Endothelial cell of umbilical vein (primary cell): Measurements from ENCODE around the gene HDAC4. TPM values are rescaled to one million over a fixed set of nuclear protein-coding genes. Genes with fewer than 3 reads are reported as not detected.

Experiments
- BruUV-seq: library from RNA; stranded (reverse); fragments of 400-500 nt; replicated peaks from 2 replicates; lab custom pipeline; 2021; lab: Mats Ljungman, UMichigan
- CTCF ChIA-PET: fragments of 300-600, 350-600 bp; sonication (Branson Sonifier 250); formaldehyde crosslinking; loops from one replicate; lab custom pipeline; 2021; ENCODE audit warnings: antibody characterized with exemption, inconsistent platforms; lab: Charles Lee
- POLR2A ChIA-PET: fragments of 300-600, 350-600 bp; sonication (Branson Sonifier 250); formaldehyde crosslinking; loops from one replicate; lab custom pipeline; 2021; ENCODE audit warnings: antibody characterized with exemption, inconsistent platforms; lab: Charles Lee
- DNase-seq: peaks from one replicate; pipeline ENCODE4 v3.0.0-alpha.2; 2011; ENCODE audit warnings: low read depth, low spot score
- FAIRE-seq: peaks from 2 replicates; lab custom pipeline; 2011; peaks lifted over from hg19 to GRCh38; lab: Jason Lieb, UNC
- H2AFZ ChIP-seq: 2 replicates; pipeline ENCODE4 v1.6.0; 2012; ENCODE audit warnings: low read depth, low read length, control low read depth, inconsistent platforms
- H3K27ac ChIP-seq: 2 replicates; pipeline ENCODE4 v1.5.1; 2011; ENCODE audit warnings: low read depth, mild to moderate bottlenecking, control low read depth, low read length, moderate library complexity; ENCODE audit not compliant: insufficient read depth
- H3K27me3 ChIP-seq, 2 experiments: 2 replicates each; pipeline versions ENCODE4 v1.6.0 to v1.6.1; 2011; ENCODE audit warnings: low read length in 2 of 2, mixed read lengths in 1 of 2; ENCODE audit not compliant: control insufficient read depth in 2 of 2, insufficient read depth in 2 of 2
- H3K36me3 ChIP-seq, 2 experiments: 2 replicates in 1 of 2; 3 replicates in 1 of 2; pipeline ENCODE4 v1.5.1; 2011; ENCODE audit warnings: low read length in 2 of 2, mild to moderate bottlenecking in 1 of 2, moderate library complexity in 1 of 2; ENCODE audit not compliant: control insufficient read depth in 2 of 2, insufficient read depth in 2 of 2; ENCODE audit errors: extremely low read depth in 1 of 2
- H3K4me1 ChIP-seq: 3 replicates; pipeline ENCODE4 v1.5.1; 2011; ENCODE audit warnings: mild to moderate bottlenecking, low read length; ENCODE audit not compliant: control insufficient read depth, insufficient read depth; ENCODE audit errors: extremely low read depth
- H3K4me2 ChIP-seq: 2 replicates; pipeline ENCODE4 v1.6.1; 2011; ENCODE audit warnings: low read length, control low read depth, mixed read lengths; ENCODE audit not compliant: insufficient read depth
- H3K4me3 ChIP-seq, 3 experiments: fragments of 200-600 bp in 1 of 3; sonication (generic), shearing (Covaris generic) in 1 of 3; replicated peaks in 1 of 3; 2 replicates each; pipeline ENCODE4 v1.5.1; 2011 to 2016; ENCODE audit warnings: control low read depth in 3 of 3, low read length in 3 of 3, mild to moderate bottlenecking in 2 of 3, inconsistent platforms in 1 of 3, low read depth in 1 of 3, moderate library complexity in 1 of 3; ENCODE audit not compliant: insufficient read depth in 1 of 3
- H3K79me2 ChIP-seq: 2 replicates; pipeline ENCODE4 v1.6.0; 2012; ENCODE audit warnings: low read length, inconsistent platforms; ENCODE audit not compliant: control insufficient read depth, insufficient read depth
- H3K9ac ChIP-seq: replicated peaks from 2 replicates; pipeline ENCODE3; 2011; ENCODE audit warnings: low read length, control low read depth; ENCODE audit not compliant: insufficient read depth; ENCODE audit errors: extremely low read depth
- H3K9me1 ChIP-seq: replicated peaks from 3 replicates; pipeline ENCODE4 v1.6.0; 2011; ENCODE audit warnings: mild to moderate bottlenecking, low read length; ENCODE audit not compliant: control insufficient read depth, insufficient read depth; ENCODE audit errors: extremely low read depth
- H3K9me3 ChIP-seq: replicated peaks from 2 replicates; pipeline ENCODE4 v1.5.1; 2012; ENCODE audit warnings: low read length, inconsistent platforms; ENCODE audit not compliant: control insufficient read depth, insufficient read depth
- H4K20me1 ChIP-seq: replicated peaks from 2 replicates; pipeline ENCODE3; 2011; ENCODE audit warnings: mild to moderate bottlenecking, low read length; ENCODE audit not compliant: control insufficient read depth, insufficient read depth; ENCODE audit errors: extremely low read depth
- EZH2 ChIP-seq: IDR thresholded peaks from 2 replicates; pipeline ENCODE4 v1.6.1; 2012; ENCODE audit warnings: borderline replicate concordance, low read depth, mild to moderate bottlenecking, moderate library complexity, low read length, inconsistent platforms; ENCODE audit not compliant: severe bottlenecking
- FOS ChIP-seq: IDR thresholded peaks from 2 replicates; pipeline ENCODE4 v1.6.1; 2011; ENCODE audit warnings: mild to moderate bottlenecking, low read length, moderate library complexity, borderline replicate concordance; ENCODE audit not compliant: insufficient read depth
- GATA2 ChIP-seq: IDR thresholded peaks from 2 replicates; pipeline ENCODE4 v1.7.0; 2011; ENCODE audit warnings: low read depth, mild to moderate bottlenecking, moderate library complexity, mixed read lengths, low read length; ENCODE audit not compliant: insufficient read length, insufficient read depth
- JUN ChIP-seq: IDR thresholded peaks from 2 replicates; pipeline ENCODE4 v1.6.1; 2011; ENCODE audit warnings: borderline replicate concordance, low read depth; ENCODE audit not compliant: insufficient read length, insufficient read depth
- MYC ChIP-seq: IDR thresholded peaks from one replicate; pipeline ENCODE4 v1.6.1; 2011; ENCODE audit warnings: mild to moderate bottlenecking, low read depth, low read length
- POLR2A ChIP-seq: IDR thresholded peaks from 2 replicates; pipeline ENCODE4 v1.6.1; 2012; ENCODE audit warnings: low read depth, mild to moderate bottlenecking, control low read depth, low read length
- POLR2AphosphoS5 ChIP-seq: IDR thresholded peaks from 2 replicates; pipeline ENCODE4 v1.6.1; 2012; ENCODE audit warnings: low read depth, mild to moderate bottlenecking, control low read depth, low read length, moderate library complexity; ENCODE audit not compliant: insufficient read depth
- dilution Hi-C: fragments of 300-500 bp; cut with MboI; formaldehyde crosslinking; loops from one replicate; pipeline ENCODE4 v1.15.0; 2019; ENCODE audit warnings: low sequenced_read_pairs; ENCODE audit not compliant: extremely low pct_ligation_motif_present
- intact Hi-C: fragments of 100-400 bp; cut with micrococcal nuclease; formaldehyde crosslinking; loops from one replicate; pipeline ENCODE4 v1.10.0; 2022
- polyA plus RNA-seq, 4 experiments: library from polyadenylated mRNA; depleted of rRNA in 3 of 4; stranded (reverse) in 3 of 4; unstranded in 1 of 4; fragments of >200 nt; gene quantifications; 2 replicates each; pipeline versions ENCODE4 v1.2.1 to v1.2.3, GENCODE V29; 2011 to 2012; ENCODE audit warnings: missing spikeins in 1 of 4
- total RNA-seq: library from RNA; stranded (reverse); gene quantifications from 2 replicates; pipeline ENCODE4 v1.2.3, GENCODE V29; 2021
- TF ChIP-seq, protein P1 (sequence below), 2 donors: IDR thresholded peaks; 1 replicate in 1 of 2; 2 replicates in 1 of 2; pipeline ENCODE4 v1.5.1; 2011; ENCODE audit warnings: low read length in 2 of 2, mild to moderate bottlenecking in 2 of 2, moderate library complexity in 2 of 2, control low read depth in 1 of 2, inconsistent platforms in 1 of 2, low read depth in 1 of 2; ENCODE audit not compliant: insufficient read depth in 1 of 2; ENCODE audit errors: extremely low read depth in 1 of 2
- TF ChIP-seq, protein P2 (sequence below): IDR thresholded peaks from 2 replicates; pipeline ENCODE4 v1.6.1; 2011; ENCODE audit not compliant: insufficient read depth, insufficient read length

HDAC4 gene
- total and polyA plus RNA-seq, 2 donors (not counting 3 experiments of a cell fraction or from before 2014, with no cell fraction given) = 13.4 to 33.0 TPM

DNA sequence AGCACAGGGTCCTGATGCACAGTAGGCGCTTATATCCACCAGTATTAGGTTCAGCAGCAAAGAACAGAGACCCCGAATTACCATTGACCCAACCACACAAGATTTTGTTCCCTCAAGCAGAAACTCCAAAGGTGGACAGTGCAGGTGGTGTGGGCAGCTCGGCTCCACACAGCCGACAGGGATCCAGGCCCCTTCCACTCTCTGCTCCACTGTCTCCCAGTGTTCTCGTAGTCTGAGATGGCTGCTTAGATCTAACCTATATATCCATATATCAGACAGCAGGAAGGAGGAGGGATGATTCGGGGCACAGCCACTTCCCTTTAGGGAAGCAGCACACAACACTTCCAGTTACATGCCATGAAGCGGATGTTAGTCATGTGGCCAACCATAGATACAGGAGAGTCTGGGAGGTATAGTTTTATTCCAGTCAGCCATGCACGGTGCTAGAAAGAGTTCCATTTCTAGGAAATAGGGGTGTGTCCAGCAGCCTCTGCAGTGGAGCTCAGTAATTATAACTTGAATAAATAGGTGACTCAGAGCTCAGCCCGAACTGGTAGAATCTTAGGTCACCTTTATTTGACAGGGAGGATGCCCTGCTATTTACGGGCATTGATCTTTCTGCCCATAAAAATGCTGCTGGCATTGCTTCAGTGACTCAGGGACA lies 394.1 kb downstream of the HDAC4 start:
- no peaks in the 10 kb centered on the region for H3K79me2 ChIP-seq
- intact Hi-C loops = no loop called here
- dilution Hi-C loops = no loop called here
- no peaks in the 10 kb centered on the region for H3K9me3 ChIP-seq
- H3K4me2 ChIP-seq = no peak overlapping the region
- FAIRE-seq (no peak), DNase-seq (no peak)
- no peaks in the 10 kb centered on the region for H3K36me3 ChIP-seq
- ChIA-PET POLR2A (no interaction called here), CTCF (no interaction called here)
- H2AFZ ChIP-seq = no peak overlapping the region
- no peaks in the 10 kb centered on the region for H3K4me1 ChIP-seq
- no peak overlapping the region for H3K9ac ChIP-seq
- no peak overlapping the region for H3K4me3 ChIP-seq
- no peak overlapping the region for H3K27ac ChIP-seq
- BruUV-seq = no TSS peak
- no peaks in the 10 kb centered on the region for H4K20me1 ChIP-seq
- no peaks in the 10 kb centered on the region for H3K27me3 ChIP-seq
- TF ChIP-seq, protein P1, sequence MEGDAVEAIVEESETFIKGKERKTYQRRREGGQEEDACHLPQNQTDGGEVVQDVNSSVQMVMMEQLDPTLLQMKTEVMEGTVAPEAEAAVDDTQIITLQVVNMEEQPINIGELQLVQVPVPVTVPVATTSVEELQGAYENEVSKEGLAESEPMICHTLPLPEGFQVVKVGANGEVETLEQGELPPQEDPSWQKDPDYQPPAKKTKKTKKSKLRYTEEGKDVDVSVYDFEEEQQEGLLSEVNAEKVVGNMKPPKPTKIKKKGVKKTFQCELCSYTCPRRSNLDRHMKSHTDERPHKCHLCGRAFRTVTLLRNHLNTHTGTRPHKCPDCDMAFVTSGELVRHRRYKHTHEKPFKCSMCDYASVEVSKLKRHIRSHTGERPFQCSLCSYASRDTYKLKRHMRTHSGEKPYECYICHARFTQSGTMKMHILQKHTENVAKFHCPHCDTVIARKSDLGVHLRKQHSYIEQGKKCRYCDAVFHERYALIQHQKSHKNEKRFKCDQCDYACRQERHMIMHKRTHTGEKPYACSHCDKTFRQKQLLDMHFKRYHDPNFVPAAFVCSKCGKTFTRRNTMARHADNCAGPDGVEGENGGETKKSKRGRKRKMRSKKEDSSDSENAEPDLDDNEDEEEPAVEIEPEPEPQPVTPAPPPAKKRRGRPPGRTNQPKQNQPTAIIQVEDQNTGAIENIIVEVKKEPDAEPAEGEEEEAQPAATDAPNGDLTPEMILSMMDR (IDR thresholded peaks at IDR 0.05; ENCODE audit: extremely low read depth in 1 of 2, insufficient read depth in 1 of 2, low read depth in 1 of 2, low read length in 2 of 2) = no peak
- no peak for TF ChIP-seq FOS
- TF ChIP-seq JUN = no peak
- TF ChIP-seq, protein P2, sequence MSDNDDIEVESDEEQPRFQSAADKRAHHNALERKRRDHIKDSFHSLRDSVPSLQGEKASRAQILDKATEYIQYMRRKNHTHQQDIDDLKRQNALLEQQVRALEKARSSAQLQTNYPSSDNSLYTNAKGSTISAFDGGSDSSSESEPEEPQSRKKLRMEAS = no peak
- no peak for TF ChIP-seq EZH2
- TF ChIP-seq GATA2 = no peak
- TF ChIP-seq MYC = no peak
- TF ChIP-seq POLR2AphosphoS5 = no peak
- TF ChIP-seq POLR2A = no peak
- no peaks in the 10 kb centered on the region for H3K9me1 ChIP-seq
